Inflammatory macrophage treated with lipopolysaccharide for 1 hour (primary cell): Measurements from ENCODE around the gene STMN3.
A peak's percentile ranks its signal among the peaks of the same experiment; 100 is the strongest.
"Not testable (repeated sequence)": the region's sequence is repeated elsewhere in the genome, so short reads cannot be mapped to it uniquely, and the experiment has no call there.

ENCODE experiments used
- DNase-seq, 2 donors: peaks; one replicate each; pipeline ENCODE4 v3.0.0-alpha.2; 2020 to 2022

The STMN3 gene

DNA sequence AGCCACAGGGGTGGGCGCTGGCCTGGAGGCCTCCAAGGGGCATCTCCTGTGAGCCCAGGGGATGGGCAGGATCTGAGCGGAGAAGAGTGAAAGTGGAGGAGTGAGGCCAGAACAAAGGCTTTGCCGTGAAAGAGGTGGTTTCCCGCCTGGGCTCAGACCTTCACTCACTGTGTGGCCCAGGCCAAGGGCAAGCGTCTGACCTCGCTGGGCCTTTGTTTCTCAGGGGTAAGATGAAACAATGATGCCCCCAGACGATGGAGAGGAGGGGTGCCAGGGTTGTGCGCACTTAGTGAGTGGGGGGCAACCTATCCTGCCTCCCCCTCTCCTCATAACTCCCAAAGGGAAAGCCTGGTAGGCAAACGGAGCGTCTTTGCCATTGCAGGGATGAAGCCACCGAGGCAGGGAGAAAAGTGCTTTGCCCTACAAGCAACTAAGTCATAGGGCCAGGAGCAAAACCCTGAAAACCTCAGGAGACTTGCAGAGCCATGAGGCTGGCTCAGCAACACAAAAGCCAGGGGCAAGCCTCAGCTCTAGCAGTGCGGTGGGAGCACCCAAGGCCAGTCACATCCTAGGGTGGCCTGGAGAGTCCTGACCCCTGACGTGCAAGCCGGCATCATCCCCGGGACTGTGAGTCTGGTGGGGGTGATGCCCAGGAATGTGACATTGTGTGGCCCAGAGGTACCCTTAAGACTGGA lies 897 bp upstream of the STMN3 start:
- DNase-seq = no peak

DNA sequence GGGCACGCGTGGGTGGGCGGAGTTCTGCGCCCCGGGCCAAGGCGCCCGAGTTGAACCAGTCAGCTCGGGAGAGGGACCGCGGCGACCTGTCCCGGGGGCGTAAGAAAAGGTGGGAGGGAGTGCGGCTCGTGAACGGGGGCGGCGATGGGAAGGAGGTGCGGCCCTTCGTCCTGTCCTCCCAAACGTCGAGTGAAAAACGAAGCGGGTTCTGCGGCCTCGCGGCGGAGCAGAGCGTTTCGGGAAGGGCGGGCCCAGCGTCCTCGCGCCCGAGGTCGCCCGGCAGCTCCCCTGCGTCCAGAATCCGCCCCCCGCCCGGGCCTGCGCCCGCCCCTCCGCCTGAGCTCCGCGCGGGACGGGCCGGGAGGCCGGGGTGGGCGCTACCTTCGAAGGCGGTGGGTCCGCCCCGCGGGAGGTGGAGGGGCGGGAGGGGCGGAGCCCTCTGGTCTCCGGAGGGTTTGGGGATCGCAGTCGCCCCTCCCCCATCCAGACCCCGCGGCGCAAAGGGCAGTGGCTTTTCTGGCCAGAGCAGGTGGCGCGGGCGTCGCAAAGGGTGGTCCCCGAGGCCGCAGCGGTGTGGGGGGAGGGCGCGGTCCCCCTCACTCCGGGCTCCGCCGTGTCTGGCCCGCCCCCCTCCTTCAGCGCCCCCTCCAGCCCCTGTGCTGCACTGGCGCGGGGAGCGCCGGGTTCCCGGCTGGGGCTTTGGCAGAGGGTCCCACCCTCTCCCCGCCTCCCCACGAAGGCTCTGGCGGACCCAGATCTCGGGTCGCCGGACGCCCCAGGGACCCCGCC lies 838 bp downstream of the STMN3 start:
- DNase-seq = no peak

DNA sequence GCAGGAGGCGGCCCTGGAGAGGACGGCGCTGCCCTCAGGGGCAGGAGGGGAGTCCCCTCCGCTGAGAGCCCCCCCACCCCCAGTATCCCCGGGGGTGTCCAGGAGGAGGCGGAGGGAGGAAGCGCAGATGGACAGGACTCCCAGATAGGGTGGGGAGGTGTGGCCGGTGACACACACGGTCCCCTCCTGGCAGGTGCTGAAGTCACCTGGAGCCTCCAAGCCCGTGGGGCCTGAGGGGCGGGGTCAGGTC lies 1.4 kb downstream of the STMN3 start:
- no peak for DNase-seq

DNA sequence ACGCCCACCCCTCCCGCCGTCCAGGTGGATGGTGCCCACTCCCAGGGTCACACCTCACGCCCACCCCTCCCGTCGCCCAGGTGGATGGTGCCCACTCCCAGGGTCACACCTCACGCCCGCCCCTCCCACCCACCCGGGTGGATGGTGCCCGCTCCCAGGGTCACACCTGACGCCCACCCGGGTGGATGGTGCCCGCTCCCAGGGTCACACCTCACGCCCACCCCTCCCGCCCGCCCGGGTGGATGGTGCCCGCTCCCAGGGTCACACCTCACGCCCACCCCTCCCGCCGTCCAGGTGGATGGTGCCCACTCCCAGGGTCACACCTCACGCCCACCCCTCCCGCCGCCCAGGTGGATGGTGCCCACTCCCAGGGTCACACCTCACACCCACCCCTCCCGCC lies 2.7 kb downstream of the STMN3 start:
- not testable (repeated sequence) for DNase-seq

DNA sequence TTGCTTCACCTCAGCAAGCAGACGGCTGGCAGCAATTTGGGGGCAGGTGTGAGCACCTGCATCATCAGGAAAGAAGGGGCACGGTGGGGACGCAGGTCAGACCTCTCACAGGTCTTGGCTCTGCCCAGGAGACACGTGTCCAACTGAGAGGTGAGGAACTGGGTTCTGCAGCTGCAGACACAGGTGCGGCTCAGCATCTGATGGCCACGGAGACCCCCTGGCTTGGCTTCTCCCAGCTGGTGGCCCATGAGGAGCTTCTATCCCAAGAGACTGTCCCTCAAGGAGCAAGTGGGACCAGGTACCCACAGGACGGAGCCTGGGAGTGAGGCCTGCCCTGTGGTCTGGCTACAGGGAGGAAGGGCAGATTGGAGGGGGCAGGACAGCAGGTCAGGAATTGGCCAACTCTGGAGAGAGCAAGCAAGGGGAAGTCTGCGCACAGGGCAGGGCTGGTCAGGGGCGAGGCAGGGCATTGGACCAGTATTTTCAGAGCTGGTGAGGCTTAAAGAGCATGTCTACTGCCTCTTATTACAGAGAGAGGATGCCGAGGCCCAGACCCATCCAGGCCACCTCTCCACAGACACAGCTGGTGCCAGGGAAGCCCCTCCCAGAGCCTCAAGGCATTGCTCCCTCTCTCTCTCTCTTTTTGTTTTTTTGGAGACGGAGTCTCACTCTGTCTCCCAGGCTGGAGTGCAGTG lies 4.2 kb downstream of the STMN3 start:
- DNase-seq = no peak

DNA sequence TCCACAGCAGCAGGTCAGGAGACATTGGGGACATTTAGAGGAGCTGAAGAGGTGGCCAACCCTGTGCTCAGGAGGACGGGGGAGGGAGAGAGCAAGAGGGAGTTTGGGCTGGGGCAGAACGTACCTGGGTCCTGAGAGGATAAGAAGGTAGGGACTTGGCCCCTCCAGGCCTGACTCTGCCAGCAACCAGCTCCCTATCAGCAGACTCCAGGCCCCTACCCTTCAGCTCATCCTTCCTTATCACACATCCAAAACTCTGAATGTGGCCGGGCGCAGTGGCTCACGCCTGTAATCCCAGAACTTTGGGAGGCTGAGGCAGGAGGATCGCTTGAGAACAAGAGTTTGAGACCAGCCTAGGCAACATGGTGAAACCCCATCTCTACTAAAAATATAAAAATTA lies 5.0 kb downstream of the STMN3 start:
- no peak for DNase-seq

DNA sequence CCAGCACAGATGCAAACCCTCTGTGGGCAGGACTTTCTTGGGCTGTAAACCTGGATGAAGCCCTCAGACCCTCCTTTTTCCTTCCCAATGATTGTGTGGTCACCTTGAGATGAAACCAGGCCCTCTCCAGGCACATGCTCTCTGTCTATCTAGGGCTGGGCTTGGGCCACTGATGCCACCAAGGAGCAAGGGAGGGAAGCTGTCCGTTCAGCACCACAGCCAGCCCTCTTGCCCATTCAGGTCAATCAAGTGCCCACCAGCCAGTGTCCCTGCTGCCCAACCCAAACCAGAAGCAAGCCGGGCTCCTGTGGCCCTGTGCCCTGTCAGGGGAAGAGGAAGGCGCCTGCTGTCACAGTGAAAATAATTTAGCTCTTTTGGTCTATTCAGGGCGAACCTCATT lies 8.0 kb downstream of the STMN3 start:
- no peak for DNase-seq

DNA sequence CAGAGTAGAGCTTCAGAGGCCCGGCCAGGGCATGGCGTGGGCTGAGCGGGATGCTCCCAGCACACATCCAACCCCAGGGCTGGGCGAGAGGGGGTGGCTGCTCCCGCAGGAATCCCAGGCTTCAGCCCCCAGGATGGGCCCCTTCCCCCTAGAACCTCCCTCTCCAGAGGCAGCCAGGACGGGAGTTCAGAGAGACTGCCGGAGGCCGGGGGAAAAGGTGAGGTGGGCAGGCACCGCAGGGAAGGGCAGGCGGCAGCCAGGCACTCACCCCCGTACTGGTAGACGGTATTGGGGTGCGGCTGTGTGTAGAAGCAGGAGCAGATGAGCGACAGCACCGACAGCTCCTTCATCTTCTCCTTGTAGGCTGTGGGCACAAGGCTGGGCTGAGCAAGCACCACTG lies 9.3 kb downstream of the STMN3 start:
- no peak for DNase-seq

DNA sequence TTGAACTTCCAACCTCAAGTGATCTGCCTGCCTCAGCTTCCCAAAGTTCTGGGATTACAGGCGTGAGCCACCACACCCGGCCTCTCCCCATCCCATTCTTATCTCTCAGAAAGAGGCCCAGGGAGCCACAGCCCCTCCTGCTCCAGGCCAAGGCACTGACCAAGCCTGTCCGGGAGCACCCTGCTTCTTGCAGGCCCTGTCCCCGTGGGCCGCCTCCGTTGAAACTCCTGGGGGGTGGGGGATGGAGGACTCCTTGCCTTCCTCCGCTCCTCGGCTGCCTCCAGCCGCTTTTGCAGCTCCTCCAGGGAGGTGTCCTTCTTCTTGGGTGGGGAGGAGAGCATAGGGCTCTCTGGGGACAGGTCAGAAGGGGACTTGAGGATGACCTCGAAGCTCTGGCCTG lies 9.7 kb downstream of the STMN3 start:
- no peak for DNase-seq

DNA sequence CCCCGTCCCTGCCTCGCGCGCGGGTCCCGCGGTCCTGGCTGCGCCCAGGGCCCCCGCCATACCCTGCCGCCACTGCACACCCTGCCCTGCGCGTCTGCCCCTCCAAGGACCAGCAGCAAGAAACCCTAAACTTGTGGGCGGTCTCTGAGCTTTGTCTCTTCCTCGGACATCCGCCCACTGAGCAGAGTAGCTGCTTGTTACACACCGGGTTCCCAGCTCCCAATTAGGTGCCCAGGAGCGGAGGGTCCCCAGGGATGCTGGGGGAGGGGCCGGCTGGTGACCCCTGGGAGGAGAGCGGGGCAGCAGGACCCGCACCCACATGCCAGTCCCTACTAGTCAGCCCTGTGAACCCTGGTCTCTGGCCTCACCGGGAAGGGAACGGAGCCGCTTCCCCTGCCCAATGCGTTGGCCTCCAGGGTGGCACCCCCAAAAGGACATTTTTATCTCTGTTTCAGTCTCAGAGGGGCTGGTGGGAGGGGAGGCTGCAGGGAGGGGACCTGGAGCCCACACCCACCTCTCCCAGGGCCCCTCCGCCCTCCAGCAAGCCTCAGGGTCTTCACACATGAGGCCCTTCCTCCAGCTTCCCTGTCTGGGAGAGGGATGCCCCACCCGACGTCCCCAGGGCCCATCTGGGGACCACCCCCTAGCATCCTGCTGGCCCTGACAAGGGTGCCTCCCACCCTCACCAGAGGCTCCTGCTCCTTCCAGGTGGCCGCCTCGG lies 10.5 kb downstream of the STMN3 start:
- no peak for DNase-seq

DNA sequence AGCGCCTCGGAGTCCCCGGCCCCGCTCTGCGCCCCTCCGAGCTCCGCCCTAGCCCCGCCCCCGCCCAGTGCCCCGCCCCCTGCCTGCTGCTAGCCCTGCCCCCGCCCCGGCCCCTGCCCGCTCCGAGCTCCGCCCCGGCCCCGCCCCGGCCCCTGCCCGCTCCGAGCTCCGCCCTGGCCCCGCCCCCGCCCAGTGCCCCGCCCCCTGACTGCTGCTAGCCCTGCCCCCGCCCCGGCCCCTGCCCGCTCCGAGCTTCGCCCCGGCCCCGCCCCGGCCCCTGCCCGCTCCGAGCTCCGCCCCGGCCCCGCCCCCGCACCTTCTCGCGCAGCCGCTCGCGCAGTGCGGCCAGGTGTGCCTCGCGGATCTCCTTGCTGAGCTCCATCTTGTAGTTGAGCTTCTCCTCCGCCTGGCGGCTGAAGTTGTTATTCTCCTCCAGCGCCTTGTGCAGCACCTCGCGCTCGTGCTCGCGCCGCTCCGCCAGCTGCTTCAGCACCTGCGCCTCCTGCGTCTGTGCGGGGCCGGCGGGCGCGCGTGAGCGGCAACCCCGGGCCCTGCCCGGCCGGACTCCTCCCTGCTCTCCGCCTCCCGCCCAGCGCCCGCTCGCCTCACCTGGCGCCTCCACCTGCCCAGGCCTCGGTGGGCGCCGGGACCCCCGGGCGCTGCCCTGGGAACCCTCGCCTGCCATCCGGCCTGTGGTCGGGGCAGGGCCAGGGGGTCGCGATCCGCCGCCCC lies 11.3 kb downstream of the STMN3 start:
- peak; percentile 66 to 90 for DNase-seq

DNA sequence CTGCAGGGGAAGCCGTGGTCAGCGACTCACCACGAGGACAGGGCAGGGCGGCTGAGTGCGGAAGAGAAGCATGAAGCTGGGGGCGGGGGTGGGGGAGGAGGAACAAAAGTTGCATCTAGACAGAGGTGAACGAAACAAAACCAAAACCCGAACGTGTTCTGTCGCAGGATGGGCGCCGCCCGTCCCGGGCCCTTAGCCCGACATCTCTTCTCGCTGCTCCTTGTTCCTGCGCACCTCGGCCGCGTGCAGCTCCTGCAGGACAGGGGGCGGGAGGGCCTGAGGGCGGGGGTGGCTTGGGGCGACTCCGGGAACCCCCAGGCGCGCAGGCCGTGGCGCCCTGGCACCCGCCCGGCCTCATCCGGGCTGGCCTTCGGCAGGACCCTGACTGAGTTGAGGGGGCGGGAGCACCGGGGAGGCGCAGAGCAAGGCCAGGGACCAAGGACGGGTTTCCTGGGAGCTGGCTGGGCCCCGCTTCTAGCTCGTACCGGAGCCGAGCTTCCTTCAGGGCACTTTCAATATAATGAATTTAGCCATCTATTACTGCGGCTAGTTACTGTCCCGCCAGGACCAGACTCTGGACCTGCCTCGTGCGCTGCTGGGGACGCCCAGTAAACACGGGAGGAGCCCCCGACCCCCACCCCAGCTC lies 12.0 kb downstream of the STMN3 start:
- peak; percentile 22 to 35 for DNase-seq

DNA sequence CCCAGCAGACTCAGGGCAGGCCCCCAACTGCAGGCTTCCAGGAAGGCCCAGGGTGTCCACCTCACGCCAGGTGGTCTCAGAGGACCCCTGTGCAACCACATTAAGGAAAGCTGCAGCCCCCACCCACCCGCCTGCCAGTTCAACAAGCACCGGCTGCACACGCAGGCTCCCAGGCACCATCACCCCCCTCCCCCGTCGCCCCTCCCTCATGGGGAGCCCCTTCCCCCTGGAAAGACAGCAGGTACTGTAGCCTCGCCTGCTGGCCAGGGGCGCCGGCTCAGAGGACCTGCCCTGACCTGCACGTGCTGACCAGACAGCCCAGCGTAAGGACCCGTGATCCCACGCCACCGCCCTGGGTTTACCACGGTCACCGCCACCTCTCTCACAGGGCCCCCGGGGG lies 12.5 kb downstream of the STMN3 start:
- not testable (repeated sequence) for DNase-seq

DNA sequence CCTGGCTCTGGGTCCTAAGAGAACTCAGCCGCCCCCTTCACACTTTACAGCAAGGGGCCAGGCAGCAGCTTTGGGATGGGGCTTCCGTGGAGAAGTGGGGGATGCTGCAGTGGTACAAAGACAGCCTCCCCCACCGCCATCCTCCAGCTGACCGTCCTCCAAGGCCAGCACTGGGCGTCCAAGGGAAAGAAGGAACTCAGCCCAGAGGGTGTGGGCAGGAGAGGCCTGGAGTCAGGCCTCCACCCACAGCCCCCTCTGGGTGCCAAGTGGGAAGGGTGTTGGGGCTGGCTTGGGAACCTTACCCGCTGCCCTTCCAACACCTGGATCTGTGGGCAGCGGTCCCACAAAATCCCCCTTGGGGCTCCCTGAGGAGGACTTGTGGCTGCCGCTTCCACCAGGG lies 13.1 kb downstream of the STMN3 start:
- peak; percentile 39 to 51 for DNase-seq

DNA sequence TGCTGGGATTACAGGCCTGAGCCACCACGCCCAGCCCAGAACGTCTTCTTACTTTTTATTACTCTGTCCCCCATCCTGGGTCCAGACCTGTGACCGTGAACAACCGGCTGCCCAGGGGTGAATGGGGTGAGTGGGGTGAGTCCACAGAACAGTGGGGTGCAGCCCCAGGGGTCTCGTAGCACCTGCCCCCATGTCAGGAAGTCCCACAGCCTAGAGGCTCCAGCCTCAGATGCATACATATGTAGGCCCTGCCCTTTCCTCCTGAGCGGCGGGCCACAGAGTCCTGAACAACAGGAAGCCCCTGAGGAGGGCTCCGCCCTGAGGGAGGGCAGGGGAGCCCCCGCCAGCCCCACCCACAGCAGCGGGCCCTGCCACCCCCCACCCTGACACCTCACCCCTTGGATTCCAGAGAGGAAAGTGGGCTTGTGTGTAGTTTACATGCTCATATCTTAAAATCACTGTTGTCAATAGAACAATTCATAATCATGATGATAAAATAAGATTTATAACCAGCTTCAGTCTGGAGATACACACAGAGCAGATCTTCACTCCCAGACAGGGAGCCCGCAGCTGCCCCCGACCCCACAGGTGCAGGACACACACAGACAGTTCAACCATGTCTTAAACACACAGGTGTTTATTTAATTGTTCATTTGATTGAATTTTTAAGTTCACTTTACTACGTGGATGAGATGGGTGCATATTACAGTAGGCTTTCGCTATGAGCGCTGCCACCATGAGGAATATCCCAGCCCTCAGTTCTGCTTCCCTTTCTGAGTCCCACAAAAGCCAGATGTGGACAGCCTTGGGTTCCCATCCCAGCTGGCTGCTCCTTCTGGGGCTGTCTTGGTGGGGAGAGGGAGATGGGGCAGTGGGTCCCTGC lies 13.9 kb downstream of the STMN3 start:
- peak in 1 of 2 donors; percentile 23 for DNase-seq

DNA sequence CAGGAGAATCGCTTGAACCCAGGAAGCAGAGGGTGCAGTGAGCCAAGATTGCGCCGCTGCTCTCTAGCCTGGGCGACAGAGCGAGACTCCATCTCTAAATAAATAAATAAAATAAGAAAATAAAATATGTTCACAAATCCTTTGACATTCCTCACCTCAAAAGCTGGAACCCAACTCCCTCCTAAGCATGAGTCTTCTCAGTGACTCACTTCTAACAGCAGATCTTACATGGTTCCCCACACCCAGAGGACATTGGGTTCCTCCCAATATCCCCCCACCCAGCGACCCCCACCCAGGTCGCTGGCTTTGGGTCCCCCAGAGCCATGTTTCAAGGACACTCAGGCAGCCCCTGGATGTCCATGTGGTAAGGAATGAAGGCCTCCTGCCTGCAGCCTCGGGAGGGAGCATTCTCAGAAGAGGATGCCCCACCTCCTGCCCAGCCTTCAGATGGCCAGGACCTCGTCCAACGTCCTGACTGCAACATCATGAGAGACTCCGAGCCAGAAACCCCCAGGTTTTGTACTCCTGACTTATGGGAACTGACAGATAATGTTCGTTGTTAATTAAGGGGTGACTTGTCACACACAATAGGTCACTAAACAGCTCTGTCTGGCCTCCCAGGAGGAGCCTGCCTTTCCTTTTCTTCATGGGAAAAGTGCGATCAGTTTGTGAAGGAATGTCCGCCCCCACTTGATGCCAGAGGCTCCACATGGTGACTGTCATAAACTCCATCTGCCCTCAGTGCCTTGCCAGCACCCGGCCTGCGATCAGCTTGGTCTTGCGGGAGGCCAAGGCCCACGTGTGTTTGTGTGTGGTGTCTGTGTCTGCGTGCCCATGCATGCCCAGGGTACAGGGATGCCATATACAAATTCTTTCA lies 16.2 kb downstream of the STMN3 start:
- DNase-seq = no peak

DNA sequence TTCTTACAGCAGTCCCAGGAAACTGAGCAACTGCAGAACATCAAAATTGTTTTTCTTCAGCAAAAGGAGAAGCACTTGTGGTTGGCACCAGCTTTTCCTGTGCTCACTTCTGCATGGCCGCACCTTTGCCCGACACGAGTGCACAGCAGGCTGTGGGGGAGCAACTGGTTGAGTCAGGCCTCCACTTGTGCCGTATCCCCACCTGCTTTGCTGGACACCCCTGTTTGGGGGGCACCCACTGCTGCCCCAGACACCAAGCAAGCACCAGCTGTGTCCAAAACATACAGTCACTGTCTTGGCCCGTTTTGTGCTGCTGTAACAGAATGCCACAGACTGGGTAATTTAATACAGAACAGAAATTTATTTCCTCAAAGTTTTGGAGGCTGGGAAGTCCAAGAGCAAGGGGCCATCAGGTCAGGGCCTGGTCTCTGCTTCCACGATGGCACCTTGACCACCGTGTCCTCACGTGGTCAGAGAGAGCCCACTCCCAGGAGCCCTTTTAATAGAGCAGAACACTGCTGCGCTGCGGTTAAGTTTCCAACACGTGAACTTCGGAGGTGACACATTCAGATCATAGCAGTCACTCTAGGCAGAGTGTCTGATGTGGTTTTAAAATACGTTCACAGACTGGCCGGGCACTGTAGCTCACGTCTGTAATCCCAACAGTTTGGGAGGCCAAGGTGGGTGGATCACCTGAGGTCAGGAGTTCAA lies 17.6 kb downstream of the STMN3 start:
- peak in 1 of 2 donors; percentile 19 for DNase-seq

DNA sequence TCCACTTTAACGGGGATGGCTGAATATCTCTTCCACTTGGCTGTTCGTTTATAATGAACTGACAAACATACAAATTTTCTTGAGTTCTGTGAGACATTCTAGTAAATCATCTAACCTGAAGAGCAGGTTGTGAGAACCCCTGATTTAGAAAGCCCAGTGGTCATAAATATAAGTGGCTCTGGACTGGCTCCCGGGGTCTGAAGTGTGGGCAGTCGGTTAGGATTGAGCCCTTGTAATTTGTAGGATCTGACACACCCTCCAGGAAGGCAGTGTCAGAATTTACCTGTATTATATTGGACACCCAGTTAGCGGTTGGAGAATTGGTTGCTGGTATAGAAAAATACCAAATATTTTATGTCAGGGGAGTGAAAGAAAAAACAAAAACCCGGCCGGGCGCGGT lies 19.5 kb downstream of the STMN3 start:
- no peak for DNase-seq

DNA sequence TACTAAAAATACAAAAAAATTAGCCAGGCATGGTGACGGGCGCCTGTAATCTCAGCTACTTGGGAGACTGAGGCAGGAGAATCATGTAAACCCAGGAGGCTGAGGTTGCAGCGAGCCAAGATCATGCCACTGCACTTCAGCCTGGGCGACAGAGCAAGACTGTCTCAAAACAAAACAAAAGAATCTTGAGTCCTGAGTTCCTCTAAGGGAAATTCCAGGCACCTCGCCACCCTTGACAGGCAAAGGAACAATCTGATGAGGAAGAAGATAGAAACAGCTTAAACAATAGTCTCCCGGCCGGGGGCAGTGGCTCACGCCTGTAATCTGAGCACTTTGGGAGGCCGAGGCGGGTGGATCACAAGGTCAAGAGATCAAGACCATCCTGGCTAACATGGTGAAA lies 21.8 kb downstream of the STMN3 start:
- not testable (repeated sequence) for DNase-seq

DNA sequence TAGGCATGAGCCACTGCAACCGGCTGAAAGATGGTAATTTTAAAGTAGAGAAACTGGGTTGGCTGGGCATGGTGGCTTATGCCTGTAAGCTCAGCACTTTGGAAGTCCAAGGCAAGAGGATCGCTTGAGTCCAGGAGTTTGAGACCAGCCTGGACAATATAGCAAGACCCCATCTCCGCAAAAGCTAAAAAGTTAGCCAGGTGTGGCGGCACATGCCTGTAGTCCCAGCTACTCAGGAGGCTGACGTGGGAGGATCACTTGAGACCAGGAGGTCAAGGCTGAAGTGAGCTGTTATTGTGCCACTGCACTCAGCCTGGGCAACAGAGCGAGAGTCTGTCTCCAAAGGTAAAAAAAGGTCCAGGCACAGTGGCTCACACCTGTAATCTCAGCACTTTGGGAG lies 22.3 kb downstream of the STMN3 start:
- not testable (repeated sequence) for DNase-seq
